B cell (primary cell): ENCODE data around the gene PRIM2.
"Not testable (repeated sequence)": the region's sequence is repeated elsewhere in the genome, so short reads cannot be mapped to it uniquely, and the experiment has no call there.

Source experiments
- EZH2 ChIP-seq: IDR thresholded peaks from 2 replicates; pipeline ENCODE4 v1.6.1; 2012; ENCODE audit warnings: borderline replicate concordance, low read depth, mild to moderate bottlenecking, moderate library complexity, low read length; ENCODE audit not compliant: insufficient read depth, poor library complexity, severe bottlenecking
- TF ChIP-seq, protein P1 (sequence below): fragments of 200-600 bp; IDR thresholded peaks from one replicate; pipeline ENCODE4 v1.8.0; 2022; ENCODE audit warnings: antibody characterized with exemption, mild to moderate bottlenecking

DNA sequence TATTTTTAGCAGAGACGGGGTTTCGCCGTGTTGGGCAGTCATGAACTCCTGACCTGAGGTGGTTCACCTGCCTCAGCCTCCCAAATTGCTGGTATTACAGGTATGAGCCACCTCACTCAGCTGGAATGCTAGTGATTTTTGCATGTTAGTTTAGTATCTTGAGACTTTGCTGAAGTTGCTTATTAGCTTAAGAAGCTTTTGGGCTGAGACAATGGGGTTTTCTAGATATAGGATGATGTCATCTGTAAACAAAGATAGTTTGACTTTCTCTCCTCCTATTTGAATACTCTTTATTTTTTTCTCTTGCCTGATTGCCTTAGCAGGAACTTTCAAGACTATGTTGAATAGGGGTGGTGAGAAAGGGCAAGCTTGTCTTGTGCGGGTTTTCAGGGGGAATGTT, 57.3 kb downstream of the PRIM2 start:
- not testable (repeated sequence) for TF ChIP-seq EZH2
- TF ChIP-seq, protein P1, sequence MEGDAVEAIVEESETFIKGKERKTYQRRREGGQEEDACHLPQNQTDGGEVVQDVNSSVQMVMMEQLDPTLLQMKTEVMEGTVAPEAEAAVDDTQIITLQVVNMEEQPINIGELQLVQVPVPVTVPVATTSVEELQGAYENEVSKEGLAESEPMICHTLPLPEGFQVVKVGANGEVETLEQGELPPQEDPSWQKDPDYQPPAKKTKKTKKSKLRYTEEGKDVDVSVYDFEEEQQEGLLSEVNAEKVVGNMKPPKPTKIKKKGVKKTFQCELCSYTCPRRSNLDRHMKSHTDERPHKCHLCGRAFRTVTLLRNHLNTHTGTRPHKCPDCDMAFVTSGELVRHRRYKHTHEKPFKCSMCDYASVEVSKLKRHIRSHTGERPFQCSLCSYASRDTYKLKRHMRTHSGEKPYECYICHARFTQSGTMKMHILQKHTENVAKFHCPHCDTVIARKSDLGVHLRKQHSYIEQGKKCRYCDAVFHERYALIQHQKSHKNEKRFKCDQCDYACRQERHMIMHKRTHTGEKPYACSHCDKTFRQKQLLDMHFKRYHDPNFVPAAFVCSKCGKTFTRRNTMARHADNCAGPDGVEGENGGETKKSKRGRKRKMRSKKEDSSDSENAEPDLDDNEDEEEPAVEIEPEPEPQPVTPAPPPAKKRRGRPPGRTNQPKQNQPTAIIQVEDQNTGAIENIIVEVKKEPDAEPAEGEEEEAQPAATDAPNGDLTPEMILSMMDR: not testable (repeated sequence)
